Cerebellar nuclear complex (tissue), 1 donor: Measurements from ENCODE around the gene OR2H1.

Source experiments
- DNase-seq, 2 experiments: peaks; one replicate each; lab custom pipeline; 2025; lab: John Stamatoyannopoulos, UW

The OR2H1 gene

DNA sequence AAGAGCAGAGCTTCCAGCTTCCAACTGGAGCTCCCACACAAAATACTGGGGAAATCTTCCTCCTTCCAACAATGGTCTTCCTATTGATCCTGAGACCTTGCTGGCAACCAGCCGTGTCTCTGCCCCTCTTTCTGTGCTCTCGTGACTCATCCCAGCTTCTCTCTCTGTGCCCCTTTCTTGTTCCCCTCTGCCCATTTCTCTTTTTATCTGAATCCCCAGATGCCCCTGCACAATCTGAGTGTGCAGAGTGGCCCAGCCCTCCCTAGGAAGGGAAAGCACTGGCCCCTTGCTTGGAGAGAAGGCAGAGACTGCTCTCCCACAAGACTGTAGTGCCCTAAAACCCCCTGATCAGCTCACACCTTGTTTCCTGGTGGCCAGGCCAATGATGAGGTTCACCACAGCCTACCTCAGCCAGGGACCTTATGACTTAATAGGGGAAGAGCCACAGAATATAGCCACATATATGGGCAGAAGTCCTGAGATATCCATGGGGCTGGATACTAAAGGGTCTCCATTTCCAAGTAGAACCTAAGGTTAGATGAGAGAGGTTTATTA, 53.9 kb downstream of the OR2H1 start:
- DNase-seq = no peak
